ENCODE measurements around the gene ZBTB20. TPM values are rescaled to one million over a fixed set of nuclear protein-coding genes. Genes with fewer than 3 reads are reported as not detected.

ZBTB20 gene
- total RNA-seq, 4 donors from 2014 or later = 46.1 to 102 (median 81.9) TPM

DNA sequence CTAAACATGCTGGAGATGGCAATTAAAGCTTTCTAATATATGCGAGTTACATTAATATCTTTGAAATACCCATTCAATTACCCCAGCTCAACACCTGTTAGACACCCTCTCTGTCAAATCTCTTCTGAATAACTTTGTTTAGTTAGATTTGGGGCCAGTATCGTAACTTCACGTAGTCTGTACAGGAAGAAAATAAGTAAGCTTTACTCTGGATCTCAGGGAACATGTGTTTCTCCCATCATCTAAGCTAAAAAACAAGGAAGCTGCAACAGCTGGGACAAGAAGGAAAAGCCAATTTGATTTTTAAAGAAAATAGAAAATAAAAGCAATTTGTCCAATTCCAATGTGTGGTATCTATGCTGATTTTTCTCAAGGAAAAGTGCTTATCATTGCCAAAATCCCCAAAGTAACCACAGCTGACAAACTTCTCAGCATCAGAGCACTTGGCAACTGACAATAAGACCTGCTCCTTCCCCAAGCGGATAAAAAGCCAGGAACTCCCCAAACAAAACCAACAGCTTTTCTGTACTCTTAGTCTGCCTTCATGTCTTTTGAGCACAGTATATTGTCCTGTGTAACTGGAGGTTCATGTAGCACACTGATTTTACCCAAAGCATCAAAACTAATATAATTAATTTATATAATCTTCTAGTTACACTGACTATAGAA, 279.1 kb downstream of the ZBTB20 start:
- DNase-seq (ENCODE audit: low spot score) (no peak), ATAC-seq (ENCODE audit: low FRiP score) (no peak)
- TF ChIP-seq, protein P1, sequence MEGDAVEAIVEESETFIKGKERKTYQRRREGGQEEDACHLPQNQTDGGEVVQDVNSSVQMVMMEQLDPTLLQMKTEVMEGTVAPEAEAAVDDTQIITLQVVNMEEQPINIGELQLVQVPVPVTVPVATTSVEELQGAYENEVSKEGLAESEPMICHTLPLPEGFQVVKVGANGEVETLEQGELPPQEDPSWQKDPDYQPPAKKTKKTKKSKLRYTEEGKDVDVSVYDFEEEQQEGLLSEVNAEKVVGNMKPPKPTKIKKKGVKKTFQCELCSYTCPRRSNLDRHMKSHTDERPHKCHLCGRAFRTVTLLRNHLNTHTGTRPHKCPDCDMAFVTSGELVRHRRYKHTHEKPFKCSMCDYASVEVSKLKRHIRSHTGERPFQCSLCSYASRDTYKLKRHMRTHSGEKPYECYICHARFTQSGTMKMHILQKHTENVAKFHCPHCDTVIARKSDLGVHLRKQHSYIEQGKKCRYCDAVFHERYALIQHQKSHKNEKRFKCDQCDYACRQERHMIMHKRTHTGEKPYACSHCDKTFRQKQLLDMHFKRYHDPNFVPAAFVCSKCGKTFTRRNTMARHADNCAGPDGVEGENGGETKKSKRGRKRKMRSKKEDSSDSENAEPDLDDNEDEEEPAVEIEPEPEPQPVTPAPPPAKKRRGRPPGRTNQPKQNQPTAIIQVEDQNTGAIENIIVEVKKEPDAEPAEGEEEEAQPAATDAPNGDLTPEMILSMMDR (IDR thresholded peaks at IDR 0.05) = no peak

GRCh38 chr3:114867359-114867758, 279.7 kb downstream of the ZBTB20 start:
- TF ChIP-seq, protein P1 (IDR thresholded peaks at IDR 0.05) = no peak
- ATAC-seq (ENCODE audit: low FRiP score) (no peak), DNase-seq (ENCODE audit: low spot score) (no peak)

- DNase-seq (ENCODE audit: low spot score) (no peak), ATAC-seq (ENCODE audit: low FRiP score) (no peak)
- TF ChIP-seq, protein P1 (IDR thresholded peaks at IDR 0.05) = no peak
These were observed 280.7 kb downstream of the ZBTB20 start for GRCh38 chr3:114866430-114866829.

- no peak for ATAC-seq (ENCODE audit: low FRiP score)
- TF ChIP-seq, protein P1 (IDR thresholded peaks at IDR 0.05) = no peak
- no peak for DNase-seq (ENCODE audit: low spot score)
These were observed 282.1 kb downstream of the ZBTB20 start for GRCh38 chr3:114864970-114865369.

DNA sequence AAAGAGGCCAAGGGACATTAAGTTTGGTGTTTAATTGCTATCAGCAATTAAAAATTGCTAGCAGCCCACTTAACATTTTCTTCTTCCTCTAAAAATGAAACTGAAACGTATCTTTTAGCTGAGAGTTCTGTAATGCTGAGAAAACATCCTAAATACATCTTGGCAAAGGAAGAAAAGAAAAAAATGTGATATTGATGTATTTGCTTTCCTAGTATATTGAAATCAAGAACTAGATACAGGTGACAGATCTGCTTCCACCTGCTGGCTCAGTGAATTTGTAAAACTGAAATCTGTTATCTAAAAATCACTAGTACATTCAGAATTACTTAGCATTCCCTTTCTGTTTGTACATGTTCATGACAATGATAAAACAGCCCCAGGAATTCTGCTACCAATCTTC, 283.2 kb downstream of the ZBTB20 start:
- no peak for ATAC-seq (ENCODE audit: low FRiP score)
- TF ChIP-seq, protein P1 (IDR thresholded peaks at IDR 0.05) = no peak
- DNase-seq (ENCODE audit: low spot score) = no peak

GRCh38 chr3:114861666-114862065, 285.4 kb downstream of the ZBTB20 start:
- ATAC-seq (ENCODE audit: low FRiP score) = no peak
- TF ChIP-seq, protein P1 (IDR thresholded peaks at IDR 0.05) = no peak
- no peak for DNase-seq (ENCODE audit: low spot score)

DNA sequence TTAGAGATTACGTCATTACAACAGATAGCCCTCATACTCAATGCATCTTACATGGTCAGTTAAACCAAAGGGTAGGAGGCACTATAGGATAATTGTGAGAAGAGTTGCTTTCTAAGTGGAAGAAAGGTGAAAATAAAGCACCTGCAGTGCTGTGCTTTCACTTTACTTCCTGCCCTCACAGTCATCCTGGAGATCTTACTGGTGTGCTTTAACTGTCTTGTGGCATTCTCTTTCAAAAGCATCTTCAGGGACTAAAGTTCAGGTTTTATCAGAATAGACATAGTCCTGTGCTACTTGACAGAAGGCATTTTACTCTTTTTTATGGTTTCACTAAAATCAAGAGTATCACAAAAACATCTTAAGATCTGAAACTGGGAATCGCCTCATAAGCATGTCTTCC, 286.6 kb downstream of the ZBTB20 start:
- TF ChIP-seq, protein P1 (IDR thresholded peaks at IDR 0.05) = no peak
- ATAC-seq (ENCODE audit: low FRiP score) (no peak), DNase-seq (ENCODE audit: low spot score) (no peak)

All from omental fat pad (tissue), 4 donors.